ENCODE measurements around the gene KATNIP. TPM values are rescaled to one million over a fixed set of nuclear protein-coding genes. Genes with fewer than 3 reads are reported as not detected.
A peak's percentile ranks its signal among the peaks of the same experiment; 100 is the strongest.

KATNIP gene
- total and polyA plus RNA-seq, 2 of the 13 experiments (the other 11 are each of a cell fraction or from before 2014, with no cell fraction given) = 9.7 to 12.0 TPM

GRCh38 chr16:27549746-27550581, at the start of gene KATNIP, which contains the start of gene GTF3C1 (continued):
- TF ChIP-seq RELA (CRISPR knock-in tag; IDR thresholded peaks at IDR 0.05) = peak; percentile 57
- TF ChIP-seq CREBL2 (CRISPR knock-in tag; IDR thresholded peaks at IDR 0.05; ENCODE audit: borderline replicate concordance) = peak; percentile 64; the same call in 1 of the 2 replicates
- TF ChIP-seq CCDC6 (CRISPR knock-in tag; IDR thresholded peaks at IDR 0.05) = peak; percentile 49; the same call in 1 of the 2 replicates
- TF ChIP-seq POGZ (CRISPR knock-in tag; IDR thresholded peaks at IDR 0.05) = peak; percentile 10; the same call in 1 of the 2 replicates
- 0 out of 2 replicates have a peak, but pooled peaks have one; percentile 65 for TF ChIP-seq ERF (CRISPR knock-in tag; IDR thresholded peaks at IDR 0.05)
- TF ChIP-seq ZNF547 (CRISPR knock-in tag; IDR thresholded peaks at IDR 0.05) = peak; percentile 71
- TF ChIP-seq ARNTL (CRISPR knock-in tag; IDR thresholded peaks at IDR 0.05) = peak; percentile 22; the same call in 1 of the 2 replicates
- no peak for TF ChIP-seq PAF1 (CRISPR knock-in tag; IDR thresholded peaks at IDR 0.05)
- no peak for TF ChIP-seq GATAD2A (CRISPR knock-in tag; IDR thresholded peaks at IDR 0.05)
- TF ChIP-seq ZNF280B (CRISPR knock-in tag; IDR thresholded peaks at IDR 0.05; ENCODE audit: borderline replicate concordance) = peak; percentile 69; the same call in 1 of the 2 replicates
- peak; percentile 35; the same call in 1 of the 2 replicates for TF ChIP-seq RAD21 (CRISPR knock-in tag; IDR thresholded peaks at IDR 0.05)
- TF ChIP-seq ZNF143 (CRISPR knock-in tag; IDR thresholded peaks at IDR 0.05) = peak; percentile 57
- TF ChIP-seq ZNF264 (CRISPR knock-in tag; IDR thresholded peaks at IDR 0.05) = peak; percentile 81; the same call in 1 of the 2 replicates
- TF ChIP-seq ZNF747 (CRISPR knock-in tag; IDR thresholded peaks at IDR 0.05; ENCODE audit: borderline replicate concordance) = 0 out of 2 replicates have a peak, but pooled peaks have one; percentile 7
- no peak for TF ChIP-seq MBD4 (IDR thresholded peaks at IDR 0.05; ENCODE audit: borderline replicate concordance, low read length)
- TF ChIP-seq KMT2B (CRISPR knock-in tag; IDR thresholded peaks at IDR 0.05) = peak; percentile 80; the same call in 1 of the 2 replicates
- no peak for TF ChIP-seq ZBTB8A (CRISPR knock-in tag; IDR thresholded peaks at IDR 0.05; ENCODE audit: borderline replicate concordance, low read depth)
- TF ChIP-seq GATAD1 (CRISPR knock-in tag; IDR thresholded peaks at IDR 0.05) = peak; percentile 86
- peak; percentile 51; the same call in 1 of the 2 replicates for TF ChIP-seq ZNF839 (CRISPR knock-in tag; IDR thresholded peaks at IDR 0.05; ENCODE audit: borderline replicate concordance)
- TF ChIP-seq ZNF383 (CRISPR knock-in tag; IDR thresholded peaks at IDR 0.05; ENCODE audit: borderline replicate concordance) = no peak; the same call in 1 of the 2 replicates
- TF ChIP-seq HNF1B (CRISPR knock-in tag; IDR thresholded peaks at IDR 0.05) = peak; percentile 79
- TF ChIP-seq PRDM10 (CRISPR knock-in tag; IDR thresholded peaks at IDR 0.05; ENCODE audit: low read depth) = no peak; the same call in none of the 2 replicates

All from HepG2 (cell line).